HG02798 (cell line): Measurements from ENCODE around the gene POU4F2.
A peak's percentile ranks its signal among the peaks of the same experiment; 100 is the strongest.

Experiments used
- ATAC-seq: cut with Tn5 transposase; IDR thresholded peaks from one replicate; pipeline ENCODE4 v1.9.1; 2021; ENCODE audit warnings: mild to moderate bottlenecking; ENCODE audit not compliant: unreplicated experiment, poor library complexity

POU4F2 gene

DNA sequence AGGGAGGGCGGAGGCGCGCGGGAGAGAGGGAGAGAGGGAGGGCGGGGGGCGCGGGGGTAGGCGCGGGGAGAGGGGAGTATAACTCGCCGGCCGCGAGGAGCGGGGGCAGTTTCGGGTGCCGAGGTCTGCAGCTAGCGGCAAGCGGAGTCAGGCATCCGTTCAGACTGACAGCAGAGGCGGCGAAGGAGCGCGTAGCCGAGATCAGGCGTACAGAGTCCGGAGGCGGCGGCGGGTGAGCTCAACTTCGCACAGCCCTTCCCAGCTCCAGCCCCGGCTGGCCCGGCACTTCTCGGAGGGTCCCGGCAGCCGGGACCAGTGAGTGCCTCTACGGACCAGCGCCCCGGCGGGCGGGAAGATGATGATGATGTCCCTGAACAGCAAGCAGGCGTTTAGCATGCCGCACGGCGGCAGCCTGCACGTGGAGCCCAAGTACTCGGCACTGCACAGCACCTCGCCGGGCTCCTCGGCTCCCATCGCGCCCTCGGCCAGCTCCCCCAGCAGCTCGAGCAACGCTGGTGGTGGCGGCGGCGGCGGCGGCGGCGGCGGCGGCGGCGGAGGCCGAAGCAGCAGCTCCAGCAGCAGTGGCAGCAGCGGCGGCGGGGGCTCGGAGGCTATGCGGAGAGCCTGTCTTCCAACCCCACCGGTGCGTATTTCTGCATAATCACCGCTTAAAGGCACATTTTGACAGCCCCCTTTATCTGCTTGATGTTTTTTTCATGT is at the start of gene POU4F2:
Gene POU4F2 (plus strand): TSS at position 108 of the 720 bp plus-strand sequence. CDS start 248 bp downstream, at position 356.
- ATAC-seq: no peak

GRCh38 chr4:146590801-146591200 is 47.9 kb upstream of the POU4F2 start:
- ATAC-seq: no peak

DNA sequence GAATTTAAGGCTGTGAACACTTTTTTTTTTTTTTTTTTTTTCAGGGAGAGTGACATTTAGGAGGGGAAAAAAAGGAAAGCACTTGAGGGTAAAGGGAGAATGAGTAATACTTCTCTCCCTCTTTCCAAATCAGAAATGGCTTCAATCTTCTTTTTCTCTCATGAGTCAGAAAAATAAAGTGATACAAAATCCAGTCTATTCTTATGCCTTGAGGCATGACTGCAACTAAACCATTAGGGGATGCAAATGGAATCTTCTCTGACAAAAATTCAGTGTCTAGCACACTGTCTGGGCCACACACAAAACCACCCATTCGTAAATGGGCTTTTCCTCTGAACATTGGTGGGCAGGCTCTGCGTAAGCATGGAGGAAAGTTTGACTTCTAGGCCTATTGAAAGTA is 46.7 kb upstream of the POU4F2 start:
- ATAC-seq: no peak

DNA sequence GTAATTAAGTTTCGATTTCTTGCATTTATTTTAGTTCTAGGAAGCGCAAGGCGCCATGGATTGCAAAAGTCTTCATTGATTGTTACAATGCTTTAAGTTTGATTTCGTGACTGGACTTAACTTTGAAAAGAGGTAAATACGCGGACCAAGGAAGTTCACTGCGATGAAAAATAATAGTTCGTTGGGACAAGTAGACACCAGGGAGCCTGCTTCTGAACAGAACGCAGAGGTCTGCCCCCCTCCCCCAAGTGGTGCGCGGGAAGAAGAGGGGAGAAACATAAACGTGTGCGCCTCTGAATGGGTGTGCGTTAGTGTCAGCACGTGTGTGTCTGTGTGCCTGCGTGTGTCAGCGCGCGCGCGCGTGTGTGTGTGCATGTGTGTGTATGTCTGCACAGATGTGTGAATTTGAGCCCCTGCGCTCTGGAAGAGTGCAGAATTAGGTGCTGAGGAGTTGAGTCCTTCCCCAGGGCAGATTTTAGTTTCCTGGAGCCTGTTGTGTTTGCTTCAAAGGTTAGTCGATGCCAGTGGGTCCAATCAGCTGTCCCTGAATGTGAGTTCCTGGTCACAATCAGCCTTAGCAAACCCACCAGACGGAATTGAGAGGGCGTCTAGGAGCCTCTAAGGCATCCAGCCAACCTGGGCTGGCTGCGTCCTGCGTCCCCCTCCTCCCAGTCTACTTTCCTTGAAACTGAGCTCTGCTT is 5.8 kb upstream of the POU4F2 start:
- ATAC-seq: no peak

- ATAC-seq: no peak
Measured at GRCh38 chr4:146633471-146633800, 5.3 kb upstream of the POU4F2 start.

- no peak for ATAC-seq
Measured at GRCh38 chr4:146634825-146635224, 3.9 kb upstream of the POU4F2 start.

- no peak for ATAC-seq
Measured at GRCh38 chr4:146637621-146638332, 916 bp upstream of the POU4F2 start.

GRCh38 chr4:146638333-146638785 is 334 bp upstream of the POU4F2 start:
- no peak for ATAC-seq

DNA sequence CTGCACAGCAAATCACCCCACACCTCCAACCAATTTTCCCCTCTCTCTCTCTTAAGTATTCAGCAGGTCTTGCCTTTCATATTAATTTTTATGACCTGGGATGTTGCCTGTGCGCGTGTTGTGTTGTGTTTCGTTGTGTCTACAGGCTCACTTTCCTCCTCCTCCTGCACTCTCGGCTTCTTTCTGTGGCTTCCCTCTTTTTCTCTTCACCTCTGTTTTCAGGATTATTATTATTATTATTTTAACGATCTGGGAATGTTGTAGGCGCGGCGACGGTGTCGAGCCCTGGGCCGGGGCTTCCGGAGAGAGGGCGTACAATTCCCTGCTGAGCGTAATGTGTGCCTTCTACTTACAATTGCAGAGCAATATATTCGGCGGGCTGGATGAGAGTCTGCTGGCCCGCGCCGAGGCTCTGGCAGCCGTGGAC is 826 bp downstream of the POU4F2 start:
- ATAC-seq: no peak

- no peak for ATAC-seq
Measured at GRCh38 chr4:146640021-146640464, 1.4 kb downstream of the POU4F2 start.

- no peak for ATAC-seq
Measured at GRCh38 chr4:146640465-146641061, 1.9 kb downstream of the POU4F2 start.

- no peak for ATAC-seq
Measured at GRCh38 chr4:146641762-146642161, 3.1 kb downstream of the POU4F2 start.

- peak; percentile 38 for ATAC-seq
Measured at GRCh38 chr4:146643812-146644401, 5.2 kb downstream of the POU4F2 start.

DNA sequence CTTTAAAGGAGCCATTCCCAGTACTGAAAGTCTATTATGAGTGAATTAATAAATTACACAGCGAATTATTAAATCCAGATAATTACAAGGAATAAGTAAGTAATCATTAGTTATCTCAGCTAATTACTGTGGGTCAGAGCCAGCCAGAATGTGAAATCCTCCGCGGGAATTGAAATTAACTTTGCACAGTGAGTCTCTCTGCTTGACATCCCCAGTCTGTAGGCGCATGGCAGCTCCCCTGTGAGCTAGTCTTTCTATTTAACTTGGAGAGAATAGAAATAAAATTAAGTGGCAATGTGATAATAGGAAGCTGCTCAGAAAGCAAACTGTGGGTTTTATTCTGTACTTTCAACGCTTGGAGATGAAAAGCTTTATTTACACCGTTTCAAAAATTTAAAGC is 7.2 kb downstream of the POU4F2 start:
- no peak for ATAC-seq

GRCh38 chr4:146646593-146647325 is 8.1 kb downstream of the POU4F2 start:
- ATAC-seq: no peak

- ATAC-seq: no peak
Measured at GRCh38 chr4:146647615-146648460, 9.1 kb downstream of the POU4F2 start.

- ATAC-seq: no peak
Measured at GRCh38 chr4:146648461-146648783, 9.7 kb downstream of the POU4F2 start.

GRCh38 chr4:146649232-146649631 is 10.5 kb downstream of the POU4F2 start:
- ATAC-seq: no peak

- ATAC-seq: no peak
Measured at GRCh38 chr4:146650034-146650433, 11.3 kb downstream of the POU4F2 start.
